WTC11 (cell line): ENCODE results near the gene RIF1. TPM values are rescaled to one million over a fixed set of nuclear protein-coding genes. Genes with fewer than 3 reads are reported as not detected.

Experiments used
- ATF1 ChIP-seq: sonication (generic); formaldehyde crosslinking; IDR thresholded peaks from 2 replicates; pipeline ENCODE4 v1.8.1; 2023; ENCODE audit warnings: mild to moderate bottlenecking, moderate library complexity, missing genetic modification reagents
- ATF2 ChIP-seq: sonication (generic); formaldehyde crosslinking; IDR thresholded peaks from 2 replicates; pipeline ENCODE4 v1.8.1; 2022; ENCODE audit warnings: low read depth, missing genetic modification reagents, borderline replicate concordance
- CBFB ChIP-seq: sonication (generic); formaldehyde crosslinking; IDR thresholded peaks from 2 replicates; pipeline ENCODE4 v1.8.1; 2022; ENCODE audit warnings: mild to moderate bottlenecking, low read depth, missing genetic modification reagents
- E2F4 ChIP-seq: sonication (generic); formaldehyde crosslinking; IDR thresholded peaks from 2 replicates; pipeline ENCODE4 v1.8.1; 2022; ENCODE audit warnings: low read depth, mild to moderate bottlenecking, moderate library complexity, missing genetic modification reagents, borderline replicate concordance
- ESRRA ChIP-seq: sonication (generic); formaldehyde crosslinking; IDR thresholded peaks from 2 replicates; pipeline ENCODE4 v1.8.1; 2022; ENCODE audit warnings: mild to moderate bottlenecking, missing genetic modification reagents, borderline replicate concordance
- ETV6 ChIP-seq: sonication (generic); formaldehyde crosslinking; IDR thresholded peaks from 2 replicates; pipeline ENCODE4 v1.8.1; 2022; ENCODE audit warnings: mild to moderate bottlenecking, missing genetic modification reagents
- FOXP4 ChIP-seq: sonication (generic); formaldehyde crosslinking; IDR thresholded peaks from 2 replicates; pipeline ENCODE4 v1.8.0; 2022; ENCODE audit warnings: mild to moderate bottlenecking, missing genetic modification reagents
- GRHL2 ChIP-seq: fragments of 250-450 bp; sonication (Bioruptor Pico); IDR thresholded peaks from 2 replicates; pipeline ENCODE4 v1.8.0; 2022; ENCODE audit warnings: mild to moderate bottlenecking, moderate library complexity; ENCODE audit not compliant: insufficient replicate concordance, severe bottlenecking
- GTF2I ChIP-seq: fragments of 250-450 bp; sonication (Bioruptor Pico); conservative IDR thresholded peaks from 2 replicates; pipeline ENCODE4 v1.4.0; 2021; ENCODE audit warnings: mild to moderate bottlenecking
- HMGA2 ChIP-seq: fragments of 250-450 bp; sonication (Bioruptor Pico); IDR thresholded peaks from 2 replicates; pipeline ENCODE4 v1.4.0; 2021; ENCODE audit warnings: mild to moderate bottlenecking, moderate library complexity
- HMGXB4 ChIP-seq: sonication (generic); formaldehyde crosslinking; IDR thresholded peaks from 2 replicates; pipeline ENCODE4 v1.8.1; 2023; ENCODE audit warnings: mild to moderate bottlenecking, moderate library complexity, missing genetic modification reagents
- SMAD3 ChIP-seq: sonication (generic); formaldehyde crosslinking; IDR thresholded peaks from 2 replicates; pipeline ENCODE4 v1.8.0; 2022; ENCODE audit warnings: missing genetic modification reagents, mild to moderate bottlenecking, borderline replicate concordance
- TCF7 ChIP-seq: sonication (generic); formaldehyde crosslinking; IDR thresholded peaks from 2 replicates; pipeline ENCODE4 v1.8.0; 2022; ENCODE audit warnings: mild to moderate bottlenecking, low read depth, missing genetic modification reagents, moderate library complexity
- TEAD4 ChIP-seq: sonication (generic); formaldehyde crosslinking; IDR thresholded peaks from 2 replicates; pipeline ENCODE4 v1.8.0; 2022; ENCODE audit warnings: mild to moderate bottlenecking, missing genetic modification reagents
- USF1 ChIP-seq: sonication (generic); formaldehyde crosslinking; IDR thresholded peaks from 2 replicates; pipeline ENCODE4 v1.8.0; 2022; ENCODE audit warnings: mild to moderate bottlenecking, missing genetic modification reagents
- ZBTB21 ChIP-seq: sonication (generic); formaldehyde crosslinking; IDR thresholded peaks from 2 replicates; pipeline ENCODE4 v1.8.1; 2023; ENCODE audit warnings: mild to moderate bottlenecking, missing genetic modification reagents, borderline replicate concordance
- ZNF219 ChIP-seq: sonication (generic); formaldehyde crosslinking; IDR thresholded peaks from 2 replicates; pipeline ENCODE4 v1.8.0; 2023; ENCODE audit warnings: missing genetic modification reagents, mild to moderate bottlenecking, borderline replicate concordance
- ZNF281 ChIP-seq: sonication (generic); formaldehyde crosslinking; IDR thresholded peaks from 2 replicates; pipeline ENCODE4 v1.8.0; 2023; ENCODE audit warnings: mild to moderate bottlenecking, missing genetic modification reagents
- ZNF423 ChIP-seq: fragments of 250-450 bp; sonication (Bioruptor Pico); IDR thresholded peaks from 2 replicates; pipeline ENCODE4 v2.1.2; 2022; ENCODE audit warnings: mild to moderate bottlenecking, moderate library complexity
- total RNA-seq: library from RNA; stranded (reverse); gene quantifications from 3 replicates; pipeline ENCODE4 v1.2.3, GENCODE V29; 2021

The RIF1 gene
- total RNA-seq, 1 experiment from 2014 or later = 96.9 TPM

GRCh38 chr2:151408788-151409600 lies 708 bp upstream of the RIF1 start (continued):
- no peak for TF ChIP-seq TEAD4 (CRISPR knock-in tag)
- no peak for TF ChIP-seq TCF7 (CRISPR knock-in tag)
- no peak for TF ChIP-seq ATF2 (CRISPR knock-in tag)
- TF ChIP-seq HMGA2 (CRISPR knock-in tag) = no peak
- no peak for TF ChIP-seq ZNF281 (CRISPR knock-in tag)
- 0 out of 2 replicates have a peak, but pooled peaks have one; percentile 4 for TF ChIP-seq GTF2I (CRISPR knock-in tag)
- TF ChIP-seq ZNF219 (CRISPR knock-in tag) = no peak
- no peak for TF ChIP-seq FOXP4
- peak; percentile 10; the same call in 1 of the 2 replicates for TF ChIP-seq ZNF423 (CRISPR knock-in tag)
- TF ChIP-seq ZBTB21 (CRISPR knock-in tag) = no peak
- no peak for TF ChIP-seq E2F4 (CRISPR knock-in tag)
- TF ChIP-seq CBFB = no peak
- TF ChIP-seq USF1 (CRISPR knock-in tag) = no peak
- TF ChIP-seq SMAD3 (CRISPR knock-in tag) = no peak
- TF ChIP-seq GRHL2 = no peak
- TF ChIP-seq ESRRA = no peak
- TF ChIP-seq ATF1 (CRISPR knock-in tag) = no peak
- TF ChIP-seq HMGXB4 (CRISPR knock-in tag) = no peak
- TF ChIP-seq ETV6 = no peak
